Measurements from ENCODE around the gene NCAPG2.

DNA sequence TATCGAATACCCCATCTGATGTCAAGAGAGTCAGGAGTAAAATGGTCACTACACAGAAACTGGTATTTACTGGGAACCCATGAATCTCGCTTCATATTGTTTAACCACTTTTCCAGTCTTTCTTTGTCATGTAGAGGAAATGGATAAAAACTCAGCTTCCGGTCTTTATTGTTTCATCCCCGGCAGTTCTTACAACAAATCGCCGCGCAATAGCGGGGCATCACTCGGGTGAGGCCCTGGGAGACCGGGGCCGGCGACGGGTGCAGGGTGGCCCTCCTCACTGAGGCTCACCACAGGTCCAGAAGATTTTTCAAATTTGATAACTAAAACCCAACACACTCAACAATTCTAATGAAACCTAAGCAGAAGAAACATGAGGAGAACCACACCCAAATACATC, 81.4 kb downstream of the NCAPG2 start:
- TF ChIP-seq, protein P1, sequence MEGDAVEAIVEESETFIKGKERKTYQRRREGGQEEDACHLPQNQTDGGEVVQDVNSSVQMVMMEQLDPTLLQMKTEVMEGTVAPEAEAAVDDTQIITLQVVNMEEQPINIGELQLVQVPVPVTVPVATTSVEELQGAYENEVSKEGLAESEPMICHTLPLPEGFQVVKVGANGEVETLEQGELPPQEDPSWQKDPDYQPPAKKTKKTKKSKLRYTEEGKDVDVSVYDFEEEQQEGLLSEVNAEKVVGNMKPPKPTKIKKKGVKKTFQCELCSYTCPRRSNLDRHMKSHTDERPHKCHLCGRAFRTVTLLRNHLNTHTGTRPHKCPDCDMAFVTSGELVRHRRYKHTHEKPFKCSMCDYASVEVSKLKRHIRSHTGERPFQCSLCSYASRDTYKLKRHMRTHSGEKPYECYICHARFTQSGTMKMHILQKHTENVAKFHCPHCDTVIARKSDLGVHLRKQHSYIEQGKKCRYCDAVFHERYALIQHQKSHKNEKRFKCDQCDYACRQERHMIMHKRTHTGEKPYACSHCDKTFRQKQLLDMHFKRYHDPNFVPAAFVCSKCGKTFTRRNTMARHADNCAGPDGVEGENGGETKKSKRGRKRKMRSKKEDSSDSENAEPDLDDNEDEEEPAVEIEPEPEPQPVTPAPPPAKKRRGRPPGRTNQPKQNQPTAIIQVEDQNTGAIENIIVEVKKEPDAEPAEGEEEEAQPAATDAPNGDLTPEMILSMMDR (conservative IDR thresholded peaks at IDR 0.05 in 1 of 2, IDR thresholded peaks at IDR 0.05 in 1 of 2; ENCODE audit: low read depth in 1 of 2, low read length in 2 of 2) = no peak
- TF ChIP-seq EZH2 (IDR thresholded peaks at IDR 0.05; ENCODE audit: low read length, missing control alignments) = no peak
